Heart left ventricle (tissue), 13 donors: Measurements from ENCODE around the gene DPY30.

Experiments used
- POLR2A ChIP-seq, 2 donors: fragments of 450-650 bp; IDR thresholded peaks; one replicate each; pipeline ENCODE4 v1.6.1; 2017; ENCODE audit warnings: antibody characterized with exemption in 2 of 2, mild to moderate bottlenecking in 2 of 2, moderate library complexity in 2 of 2
- TF ChIP-seq, protein P1 (sequence below), 12 donors: fragments of 200-600 bp; sonication (generic) in 4 of 12; IDR thresholded peaks; one replicate each; pipeline versions ENCODE4 v1.5.0 to v1.8.0; 2018 to 2022; ENCODE audit warnings: antibody characterized with exemption in 12 of 12, mild to moderate bottlenecking in 5 of 12
- donor health status: ischemic (EF 13 %, LVEDD 7.1; RV severe dilation, severe dysfunction).
- donor health status: DM: no; HTN: yes; CAD: no.
- donor health status: DM: no; HTN: no; CAD: no.
- donor health status: ischemic (EF 25% LVEDD 6.9; RV normal size, moderate dysfunction).
- donor health status: ischemic (EF 25% LVEDD 5.7; RV mildly dilated, moderate dysfunction).
- donor health status: ischemic (EF 35%, LVEDD 5.7; RV mildly dilated, moderate dysfunction).
- donor health status: nonischemic (EF 11% LVEDD 7.7; RV severe dilation, severe dysfunction).
- donor health status: DM: yes; HTN: yes; CAD: no.
- donor health status: PGD.
- donor health status: ischemic (EF 29% LVEDD 5.4; RV normal size, mild dysfunction).
- donor health status: nonischemic (EF 23%, LVEDD 6.1; RV moderate dilation, normal function).

- TF ChIP-seq, protein P1, sequence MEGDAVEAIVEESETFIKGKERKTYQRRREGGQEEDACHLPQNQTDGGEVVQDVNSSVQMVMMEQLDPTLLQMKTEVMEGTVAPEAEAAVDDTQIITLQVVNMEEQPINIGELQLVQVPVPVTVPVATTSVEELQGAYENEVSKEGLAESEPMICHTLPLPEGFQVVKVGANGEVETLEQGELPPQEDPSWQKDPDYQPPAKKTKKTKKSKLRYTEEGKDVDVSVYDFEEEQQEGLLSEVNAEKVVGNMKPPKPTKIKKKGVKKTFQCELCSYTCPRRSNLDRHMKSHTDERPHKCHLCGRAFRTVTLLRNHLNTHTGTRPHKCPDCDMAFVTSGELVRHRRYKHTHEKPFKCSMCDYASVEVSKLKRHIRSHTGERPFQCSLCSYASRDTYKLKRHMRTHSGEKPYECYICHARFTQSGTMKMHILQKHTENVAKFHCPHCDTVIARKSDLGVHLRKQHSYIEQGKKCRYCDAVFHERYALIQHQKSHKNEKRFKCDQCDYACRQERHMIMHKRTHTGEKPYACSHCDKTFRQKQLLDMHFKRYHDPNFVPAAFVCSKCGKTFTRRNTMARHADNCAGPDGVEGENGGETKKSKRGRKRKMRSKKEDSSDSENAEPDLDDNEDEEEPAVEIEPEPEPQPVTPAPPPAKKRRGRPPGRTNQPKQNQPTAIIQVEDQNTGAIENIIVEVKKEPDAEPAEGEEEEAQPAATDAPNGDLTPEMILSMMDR (IDR thresholded peaks at IDR 0.05) = no peak
- no peak for TF ChIP-seq POLR2A (IDR thresholded peaks at IDR 0.05)
Measured at GRCh38 chr2:32061430-32061829, 21.8 kb upstream of the DPY30 start.
